Measurements from ENCODE around the gene ZNF22. TPM values are rescaled to one million over a fixed set of nuclear protein-coding genes. Genes with fewer than 3 reads are reported as not detected.

Gene ZNF22
- 10 to 100 TPM; 10.3 to 25.2 (median 12.2) TPM for total RNA-seq
- long read RNA-seq, transcript ZNF22-201 (2 exons, 2,551 nt): major isoform, 10 of 14 reads
- long read RNA-seq, partial matches to known transcripts: 1 of 14 reads
- long read RNA-seq, other reads (novel, unspliced or antisense): 3 of 14 reads

DNA sequence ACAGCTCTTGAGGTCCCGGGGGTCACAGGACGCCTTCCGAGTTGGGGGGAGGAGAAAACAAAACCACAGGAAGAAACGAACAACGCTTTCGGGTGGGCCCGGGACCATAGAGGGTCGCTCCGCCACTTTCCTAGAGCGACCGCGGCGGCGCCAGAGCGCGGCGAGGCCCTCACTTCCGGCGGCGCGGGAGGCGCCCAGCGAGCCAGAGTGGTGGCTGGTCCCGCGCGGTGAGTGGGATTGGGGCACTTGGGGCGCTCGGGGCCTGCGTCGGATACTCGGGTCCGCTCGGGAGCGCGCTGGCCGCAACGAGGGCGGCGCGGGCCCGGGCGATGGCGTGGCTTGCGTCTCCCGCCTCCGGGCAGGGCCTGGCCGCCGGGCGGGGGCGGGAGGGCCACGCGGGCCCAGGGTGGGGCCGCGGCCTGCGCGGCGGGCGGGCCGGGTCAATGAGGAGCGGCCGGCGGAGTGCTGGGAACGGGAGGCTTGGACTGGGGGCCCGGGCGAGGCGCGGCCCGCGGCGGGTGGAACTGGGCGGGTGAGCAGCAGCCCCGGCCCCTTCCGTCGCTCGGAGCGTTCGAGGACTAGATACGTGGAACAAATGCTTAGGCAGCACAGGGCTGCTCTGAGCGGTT lies at the start of gene ZNF22:
ZNF22 (plus strand) TSS at position 172 of the 629 bp plus-strand sequence. CDS start 2,446 bp downstream, outside the sequence.
- H3K36me3 ChIP-seq: no peaks in the 10 kb centered on the region
- ATAC-seq (peak; percentile 42 to 69 (median 66)), DNase-seq (peak; percentile 74 to 77 (median 76))
- H3K4me3 ChIP-seq: peak within 1 kb of the TSS; percentile 54 to 69 (median 65)
- TF ChIP-seq POLR2A (IDR thresholded peaks at IDR 0.05): peak; percentile 74
- TF ChIP-seq, protein P1, sequence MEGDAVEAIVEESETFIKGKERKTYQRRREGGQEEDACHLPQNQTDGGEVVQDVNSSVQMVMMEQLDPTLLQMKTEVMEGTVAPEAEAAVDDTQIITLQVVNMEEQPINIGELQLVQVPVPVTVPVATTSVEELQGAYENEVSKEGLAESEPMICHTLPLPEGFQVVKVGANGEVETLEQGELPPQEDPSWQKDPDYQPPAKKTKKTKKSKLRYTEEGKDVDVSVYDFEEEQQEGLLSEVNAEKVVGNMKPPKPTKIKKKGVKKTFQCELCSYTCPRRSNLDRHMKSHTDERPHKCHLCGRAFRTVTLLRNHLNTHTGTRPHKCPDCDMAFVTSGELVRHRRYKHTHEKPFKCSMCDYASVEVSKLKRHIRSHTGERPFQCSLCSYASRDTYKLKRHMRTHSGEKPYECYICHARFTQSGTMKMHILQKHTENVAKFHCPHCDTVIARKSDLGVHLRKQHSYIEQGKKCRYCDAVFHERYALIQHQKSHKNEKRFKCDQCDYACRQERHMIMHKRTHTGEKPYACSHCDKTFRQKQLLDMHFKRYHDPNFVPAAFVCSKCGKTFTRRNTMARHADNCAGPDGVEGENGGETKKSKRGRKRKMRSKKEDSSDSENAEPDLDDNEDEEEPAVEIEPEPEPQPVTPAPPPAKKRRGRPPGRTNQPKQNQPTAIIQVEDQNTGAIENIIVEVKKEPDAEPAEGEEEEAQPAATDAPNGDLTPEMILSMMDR (IDR thresholded peaks at IDR 0.05): peak in 2 of 4 donors; percentile 15 to 18
- peaks cover 0 to 66% (median 18%) of the 10 kb centered on the region in 4 donors for H3K4me1 ChIP-seq
- H3K27me3 ChIP-seq: no peaks in the 10 kb centered on the region
- intact Hi-C loops (cut with DNase I): no loop called here
- no peaks in the 10 kb centered on the region for H3K9me3 ChIP-seq
- H3K27ac ChIP-seq: peak within 1 kb of the TSS; percentile 92 to 96 (median 94)
- WGBS (ENCODE audit: insufficient coverage, low coverage, low lambda C conversion rate, missing lambda C conversion rate): 1% methylated on average over 36 of the region's 79 CpGs

DNA sequence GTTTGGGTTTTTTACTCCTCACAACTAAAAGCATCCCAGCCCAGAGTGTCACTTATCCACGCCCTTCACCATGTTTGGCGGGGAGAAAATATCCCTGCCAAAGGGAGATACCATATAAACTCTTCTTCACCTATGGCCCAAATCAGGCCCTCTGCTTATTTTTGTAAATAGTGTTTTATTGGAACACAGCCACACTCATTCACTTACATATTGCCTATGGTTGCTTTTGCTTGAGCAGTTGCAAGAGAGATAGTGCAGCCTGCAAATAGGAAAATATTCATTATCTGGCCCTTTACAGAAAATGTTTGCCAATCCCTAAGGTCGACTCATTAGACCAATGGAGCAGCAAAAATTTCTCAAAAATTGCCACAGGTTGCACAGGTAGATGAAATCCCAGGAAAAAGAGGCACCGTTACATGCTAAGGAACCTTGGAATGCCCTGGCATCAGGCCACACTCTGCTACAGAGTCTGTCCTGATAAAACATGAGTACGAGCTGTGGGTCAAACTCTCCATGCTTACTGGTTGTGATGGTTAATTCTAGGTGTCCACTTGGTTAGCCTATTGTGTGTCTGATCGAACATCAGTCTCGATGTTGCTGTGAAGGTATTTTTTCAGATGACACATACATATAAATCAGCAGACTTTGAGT lies 49.0 kb upstream of the ZNF22 start:
- TF ChIP-seq, protein P1 (IDR thresholded peaks at IDR 0.05): no peak
- no peak for TF ChIP-seq POLR2A (IDR thresholded peaks at IDR 0.05)
- WGBS (ENCODE audit: insufficient coverage, low coverage, low lambda C conversion rate, missing lambda C conversion rate): 94% methylated on average over 7 of the region's 7 CpGs
- Histone ChIP-seq H3K36me3 (peaks cover 0 to 4% (median 0%) of the 10 kb centered on the region in 4 donors), H3K27ac (no peak overlapping the region), H3K27me3 (no peaks in the 10 kb centered on the region), H3K4me3 (no peak overlapping the region), H3K4me1 (peaks cover 0 to 15% (median 0%) of the 10 kb centered on the region in 4 donors), H3K9me3 (no peaks in the 10 kb centered on the region)
- no peak for ATAC-seq
- intact Hi-C loops (cut with DNase I): no loop called here
- DNase-seq: no peak

DNA sequence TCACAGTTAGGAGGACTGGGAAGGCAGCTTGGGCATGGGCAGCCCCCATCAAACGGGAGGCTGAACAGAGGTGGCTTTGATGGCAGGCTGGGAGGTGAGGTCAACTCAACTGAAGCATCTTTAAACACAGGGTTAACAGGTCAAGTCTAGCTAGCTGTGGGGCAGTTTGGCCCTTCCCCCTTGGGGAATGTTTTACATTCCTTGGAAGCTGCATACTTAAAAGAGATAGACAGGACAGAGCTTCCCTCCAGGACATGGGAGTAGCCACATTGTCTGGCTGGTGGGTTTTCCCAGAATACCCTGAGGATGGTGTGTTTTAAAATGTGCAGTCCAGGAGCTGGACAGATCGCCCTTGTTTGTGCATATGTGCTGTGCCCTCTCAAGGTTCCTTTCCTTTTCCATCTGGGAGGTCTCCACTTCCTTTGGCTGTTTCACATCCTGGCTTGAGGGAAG lies 47.9 kb upstream of the ZNF22 start:
- no peak for DNase-seq

DNA sequence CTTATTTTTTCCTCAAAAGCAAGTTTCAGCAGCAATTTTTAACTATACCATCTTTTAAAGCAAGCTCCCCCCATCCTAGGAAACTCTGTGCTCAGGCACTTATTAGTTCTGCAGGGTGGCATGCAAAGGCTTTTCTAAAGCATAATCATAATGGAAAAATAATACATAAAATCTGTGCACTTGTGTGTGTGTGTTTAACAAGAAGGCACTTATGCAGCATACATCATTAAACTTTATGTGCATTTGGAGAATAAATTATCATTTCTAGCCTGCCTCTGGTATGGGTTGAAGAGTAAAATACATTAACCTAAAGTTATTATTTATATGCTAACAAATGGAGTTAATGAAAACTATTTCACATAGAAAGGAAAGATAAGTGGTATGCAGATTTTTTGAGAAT lies 46.7 kb upstream of the ZNF22 start:
- no peak for TF ChIP-seq POLR2A (IDR thresholded peaks at IDR 0.05)
- TF ChIP-seq, protein P1 (IDR thresholded peaks at IDR 0.05): no peak

More for the DNA sequence above, 47.9 kb upstream of the ZNF22 start:
- peaks cover 0 to 4% (median 0%) of the 10 kb centered on the region in 4 donors for H3K36me3 ChIP-seq
- H3K4me3 ChIP-seq: no peak overlapping the region
- no peak for ATAC-seq
- peaks cover 0 to 8% (median 0%) of the 10 kb centered on the region in 4 donors for H3K4me1 ChIP-seq
- intact Hi-C loops (cut with DNase I): no loop called here
- no peaks in the 10 kb centered on the region for H3K9me3 ChIP-seq
- TF ChIP-seq POLR2A (IDR thresholded peaks at IDR 0.05): no peak
- TF ChIP-seq, protein P1 (IDR thresholded peaks at IDR 0.05): no peak
- no peaks in the 10 kb centered on the region for H3K27me3 ChIP-seq
- 82% methylated on average over 2 of the region's 2 CpGs for WGBS (ENCODE audit: insufficient coverage, low coverage, low lambda C conversion rate, missing lambda C conversion rate)
- no peak overlapping the region for H3K27ac ChIP-seq

More for the DNA sequence above, 46.7 kb upstream of the ZNF22 start:
- Histone ChIP-seq H3K27me3 (no peaks in the 10 kb centered on the region), H3K9me3 (no peaks in the 10 kb centered on the region), H3K4me3 (no peak overlapping the region), H3K27ac (no peak overlapping the region), H3K36me3 (peaks cover 0 to 4% (median 0%) of the 10 kb centered on the region in 4 donors), H3K4me1 (peaks cover 0 to 20% (median 4%) of the 10 kb centered on the region in 4 donors)
- intact Hi-C loops (cut with DNase I): no loop called here
- no peak for ATAC-seq
- no peak for DNase-seq
